Neural progenitor cell (in vitro differentiated cells): ENCODE results near the gene CCDC182. TPM values are rescaled to one million over a fixed set of nuclear protein-coding genes. Genes with fewer than 3 reads are reported as not detected.

Experiments used
- DNase-seq: peaks from one replicate; pipeline ENCODE4 v3.0.0-alpha.2; 2016; ENCODE audit warnings: low spot score
- H2AFZ ChIP-seq: fragments of 200-600 bp; sonication (generic); replicated peaks from 2 replicates; pipeline ENCODE4 v1.6.1; 2016; ENCODE audit warnings: antibody characterized with exemption
- H3F3A ChIP-seq: fragments of 200-600 bp; sonication (generic); 2 replicates; pipeline ENCODE4 v1.6.1; 2016; ENCODE audit warnings: antibody characterized with exemption, low read depth
- H3K27ac ChIP-seq: fragments of 200-600 bp; sonication (generic); 2 replicates; pipeline ENCODE4 v1.5.1; 2016; ENCODE audit warnings: mild to moderate bottlenecking
- H3K27me3 ChIP-seq: fragments of 200-600 bp; sonication (generic); 2 replicates; pipeline ENCODE4 v1.6.1; 2016; ENCODE audit warnings: mild to moderate bottlenecking, moderate library complexity
- H3K36me3 ChIP-seq: fragments of 200-600 bp; sonication (generic); 2 replicates; pipeline ENCODE4 v1.5.1; 2016
- H3K4me1 ChIP-seq: fragments of 200-600 bp; sonication (generic); 2 replicates; pipeline ENCODE4 v1.6.1; 2016; ENCODE audit warnings: mixed run types
- H3K4me2 ChIP-seq: fragments of 200-600 bp; sonication (generic); 2 replicates; pipeline ENCODE4 v1.6.1; 2016
- H3K4me3 ChIP-seq: fragments of 200-600 bp; sonication (generic); 2 replicates; pipeline ENCODE4 v1.5.1; 2016
- H3K79me2 ChIP-seq: fragments of 200-600 bp; sonication (generic); 2 replicates; pipeline ENCODE4 v1.6.1; 2016; ENCODE audit warnings: low read depth
- H3K9ac ChIP-seq: fragments of 200-600 bp; sonication (generic); 2 replicates; pipeline ENCODE4 v1.6.1; 2016
- H3K9me3 ChIP-seq: fragments of 200-600 bp; sonication (generic); 2 replicates; pipeline ENCODE4 v1.5.1; 2016; ENCODE audit warnings: low read depth
- H4K20me1 ChIP-seq: fragments of 200-600 bp; sonication (generic); 2 replicates; pipeline ENCODE4 v1.6.1; 2016; ENCODE audit warnings: low read depth
- H3K27ac Mint-ChIP-seq: 3 replicates; pipeline ENCODE4 v1.8.0; 2021; ENCODE audit warnings: mixed read lengths
- H3K27me3 Mint-ChIP-seq: 2 replicates; pipeline ENCODE4 v1.8.0; 2022; ENCODE audit warnings: low read depth, mild to moderate bottlenecking, inconsistent platforms, moderate library complexity, mixed read lengths; ENCODE audit not compliant: insufficient read depth
- H3K36me3 Mint-ChIP-seq: 3 replicates; pipeline ENCODE4 v1.8.0; 2021; ENCODE audit warnings: mixed read lengths
- H3K4me1 Mint-ChIP-seq: 3 replicates; pipeline ENCODE4 v1.8.0; 2021; ENCODE audit warnings: mixed read lengths
- H3K4me3 Mint-ChIP-seq: 3 replicates; pipeline ENCODE4 v1.8.0; 2021; ENCODE audit warnings: mild to moderate bottlenecking, moderate library complexity, mixed read lengths
- H3K9me3 Mint-ChIP-seq: 3 replicates; pipeline ENCODE4 v1.8.0; 2020; ENCODE audit warnings: mixed read lengths
- EZH2 ChIP-seq: fragments of 200-600 bp; sonication (generic); IDR thresholded peaks from 2 replicates; pipeline ENCODE4 v1.6.1; 2017; ENCODE audit warnings: antibody characterized with exemption, mild to moderate bottlenecking, moderate library complexity
- EZH2phosphoT487 ChIP-seq: fragments of 200-600 bp; sonication (generic); IDR thresholded peaks from 2 replicates; pipeline ENCODE4 v1.6.1; 2017; ENCODE audit warnings: antibody characterized with exemption
- total RNA-seq: library from RNA; depleted of rRNA; stranded (reverse); fragments of >200 nt; gene quantifications from 2 replicates; pipeline ENCODE4 v1.2.3, GENCODE V29; 2015; ENCODE audit warnings: low replicate concordance
- TF ChIP-seq, protein P1 (sequence below): fragments of 200-600 bp; sonication (generic); IDR thresholded peaks from 2 replicates; pipeline ENCODE4 v1.5.1; 2017; ENCODE audit warnings: antibody characterized with exemption, mild to moderate bottlenecking

CCDC182 gene
- total RNA-seq, 1 donor from 2014 or later = not detected

DNA sequence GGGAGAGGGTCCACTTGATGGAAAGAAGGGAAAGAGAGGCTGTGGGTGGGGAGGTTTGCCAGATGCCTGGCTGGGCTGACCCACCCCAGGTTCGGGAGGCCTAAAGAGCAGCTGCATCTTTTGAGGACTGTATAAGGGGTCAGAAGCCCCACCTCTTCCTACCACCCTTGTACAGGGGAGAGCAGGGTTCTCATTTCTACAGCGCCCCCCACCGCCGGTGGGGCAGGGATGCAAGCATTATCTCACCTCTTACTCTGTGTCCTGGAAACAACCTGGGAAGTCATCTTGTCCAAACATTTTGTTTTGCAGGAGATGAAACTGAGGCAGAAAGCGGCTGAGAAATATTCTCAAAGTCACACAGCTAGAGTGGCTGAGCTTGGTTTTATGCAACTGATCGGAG is 22.5 kb upstream of the CCDC182 start:
- peaks cover 19% of the 10 kb centered on the region for H3K27me3 Mint-ChIP-seq
- peak overlapping the region; percentile 31 for H3K27ac Mint-ChIP-seq
- Histone ChIP-seq H3K4me1 (peaks cover 14% of the 10 kb centered on the region), H3K9ac (no peak overlapping the region), H3K36me3 (no peaks in the 10 kb centered on the region), H3K27me3 (no peaks in the 10 kb centered on the region), H3K27ac (no peak overlapping the region), H3F3A (peaks cover 12% of the 10 kb centered on the region), H3K79me2 (no peaks in the 10 kb centered on the region), H2AFZ (no peak overlapping the region), H3K4me2 (no peak overlapping the region), H3K9me3 (no peaks in the 10 kb centered on the region), H3K4me3 (no peak overlapping the region), H4K20me1 (no peaks in the 10 kb centered on the region)
- peaks cover 5% of the 10 kb centered on the region for H3K9me3 Mint-ChIP-seq
- H3K4me1 Mint-ChIP-seq = peaks cover 35% of the 10 kb centered on the region
- no peak for DNase-seq
- TF ChIP-seq, protein P1, sequence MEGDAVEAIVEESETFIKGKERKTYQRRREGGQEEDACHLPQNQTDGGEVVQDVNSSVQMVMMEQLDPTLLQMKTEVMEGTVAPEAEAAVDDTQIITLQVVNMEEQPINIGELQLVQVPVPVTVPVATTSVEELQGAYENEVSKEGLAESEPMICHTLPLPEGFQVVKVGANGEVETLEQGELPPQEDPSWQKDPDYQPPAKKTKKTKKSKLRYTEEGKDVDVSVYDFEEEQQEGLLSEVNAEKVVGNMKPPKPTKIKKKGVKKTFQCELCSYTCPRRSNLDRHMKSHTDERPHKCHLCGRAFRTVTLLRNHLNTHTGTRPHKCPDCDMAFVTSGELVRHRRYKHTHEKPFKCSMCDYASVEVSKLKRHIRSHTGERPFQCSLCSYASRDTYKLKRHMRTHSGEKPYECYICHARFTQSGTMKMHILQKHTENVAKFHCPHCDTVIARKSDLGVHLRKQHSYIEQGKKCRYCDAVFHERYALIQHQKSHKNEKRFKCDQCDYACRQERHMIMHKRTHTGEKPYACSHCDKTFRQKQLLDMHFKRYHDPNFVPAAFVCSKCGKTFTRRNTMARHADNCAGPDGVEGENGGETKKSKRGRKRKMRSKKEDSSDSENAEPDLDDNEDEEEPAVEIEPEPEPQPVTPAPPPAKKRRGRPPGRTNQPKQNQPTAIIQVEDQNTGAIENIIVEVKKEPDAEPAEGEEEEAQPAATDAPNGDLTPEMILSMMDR = peak; percentile 41
- no peak for TF ChIP-seq EZH2
- peak overlapping the region; percentile 13 for H3K4me3 Mint-ChIP-seq
- H3K36me3 Mint-ChIP-seq = no peaks in the 10 kb centered on the region

DNA sequence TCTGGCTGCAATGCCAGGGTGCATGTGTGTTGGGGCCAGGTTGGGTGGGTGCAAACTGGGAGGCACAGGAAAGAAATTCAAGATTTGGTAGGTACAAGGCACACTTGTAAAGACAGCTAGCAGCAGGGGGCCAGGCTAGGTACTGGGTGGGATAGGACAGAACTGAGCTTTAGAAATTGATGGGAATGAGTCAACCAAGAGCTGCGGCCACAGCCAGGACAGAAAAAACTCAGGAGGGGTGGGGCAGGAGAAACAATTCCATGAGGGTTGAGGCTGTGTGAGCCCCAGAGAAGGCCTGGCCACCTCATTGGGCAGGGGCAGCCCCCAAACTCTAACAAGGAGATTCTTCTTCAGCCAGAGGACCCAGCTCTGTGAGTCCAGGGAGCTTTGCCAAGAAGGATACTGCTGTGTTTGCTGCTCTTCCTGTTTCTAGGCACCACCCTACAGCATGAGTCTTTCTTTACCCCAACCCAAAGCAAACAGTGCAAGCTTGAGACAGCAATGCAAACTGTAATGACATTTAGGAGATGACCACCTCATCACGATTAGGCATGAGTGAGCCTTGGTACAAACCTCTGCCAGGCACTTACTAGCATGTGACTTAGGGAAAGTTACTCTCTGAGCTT is 21.3 kb upstream of the CCDC182 start:
- no peak overlapping the region for H3K9ac ChIP-seq
- Mint-ChIP-seq H3K27ac (no peak overlapping the region), H3K27me3 (peaks cover 16% of the 10 kb centered on the region), H3K36me3 (no peaks in the 10 kb centered on the region), H3K9me3 (peaks cover 3% of the 10 kb centered on the region), H3K4me3 (no peak overlapping the region), H3K4me1 (peaks cover 43% of the 10 kb centered on the region)
- no peak overlapping the region for H2AFZ ChIP-seq
- H3F3A ChIP-seq = peaks cover 24% of the 10 kb centered on the region
- H3K27ac ChIP-seq = no peak overlapping the region
- no peaks in the 10 kb centered on the region for H3K79me2 ChIP-seq
- TF ChIP-seq, protein P1 = no peak
- TF ChIP-seq EZH2 (no peak), EZH2phosphoT487 (no peak)
- no peak overlapping the region for H3K4me2 ChIP-seq
- no peaks in the 10 kb centered on the region for H4K20me1 ChIP-seq
- peaks cover 25% of the 10 kb centered on the region for H3K4me1 ChIP-seq
- no peaks in the 10 kb centered on the region for H3K9me3 ChIP-seq
- H3K27me3 ChIP-seq = no peaks in the 10 kb centered on the region
- H3K4me3 ChIP-seq = no peak overlapping the region
- DNase-seq = no peak
- H3K36me3 ChIP-seq = no peaks in the 10 kb centered on the region

DNA sequence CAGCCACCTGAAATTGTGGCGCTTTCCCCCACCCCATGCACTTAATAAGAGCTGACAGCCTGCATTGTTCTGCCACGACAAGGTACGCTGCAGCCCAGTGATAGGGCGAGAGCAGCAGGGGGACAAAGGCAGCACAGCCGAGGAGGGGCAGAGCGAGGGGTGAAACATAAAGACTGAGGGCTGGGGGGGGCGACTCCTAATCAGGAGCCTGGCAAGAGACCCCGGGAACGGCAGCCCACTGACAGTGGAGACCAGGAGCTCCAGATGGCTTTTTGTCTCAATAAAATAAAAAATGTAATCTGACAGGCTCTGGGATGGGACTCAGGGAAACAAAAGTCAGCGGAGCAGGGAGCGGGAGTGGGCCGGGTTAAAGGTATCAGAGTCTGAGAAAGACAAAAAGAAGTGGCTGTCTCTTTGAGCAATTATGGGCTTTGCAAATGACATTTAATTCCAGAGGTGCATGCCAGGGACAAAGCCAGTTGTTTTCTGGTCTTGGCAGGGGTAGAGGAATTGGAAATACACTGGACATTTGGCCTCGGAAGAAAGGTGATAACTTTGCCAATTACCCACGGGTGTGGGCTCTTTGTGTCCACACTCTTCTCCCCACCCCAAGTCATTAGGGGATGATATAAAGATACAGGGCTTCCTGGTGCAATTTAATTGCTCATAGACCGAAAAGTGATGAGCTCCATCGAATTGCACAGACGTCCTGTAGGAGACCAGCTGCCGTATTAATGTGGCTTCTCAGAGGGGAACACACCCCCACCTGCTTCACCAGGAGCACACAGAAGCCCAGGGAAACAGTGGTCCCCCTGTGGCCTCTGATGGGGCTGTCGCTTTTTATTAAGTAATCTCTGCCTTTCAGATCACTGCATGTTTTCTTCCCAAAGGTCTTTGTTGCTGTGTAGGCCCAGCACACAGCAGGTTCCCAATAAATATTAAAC is 17.6 kb upstream of the CCDC182 start:
- Histone ChIP-seq H3K4me3 (peak overlapping the region; percentile 34), H3K27ac (peak overlapping the region; percentile 41), H2AFZ (no peak overlapping the region), H3K4me1 (peaks cover 32% of the 10 kb centered on the region), H3K27me3 (no peaks in the 10 kb centered on the region), H3K79me2 (no peaks in the 10 kb centered on the region), H4K20me1 (no peaks in the 10 kb centered on the region), H3K9me3 (no peaks in the 10 kb centered on the region), H3K36me3 (no peaks in the 10 kb centered on the region), H3F3A (peaks cover 38% of the 10 kb centered on the region), H3K4me2 (peak overlapping the region; percentile 78), H3K9ac (no peak overlapping the region)
- peaks cover 16% of the 10 kb centered on the region for H3K27me3 Mint-ChIP-seq
- peak; percentile 88 for DNase-seq
- H3K4me3 Mint-ChIP-seq = peak overlapping the region; percentile 78
- H3K36me3 Mint-ChIP-seq = no peaks in the 10 kb centered on the region
- TF ChIP-seq EZH2 (no peak), EZH2phosphoT487 (no peak)
- TF ChIP-seq, protein P1 = no peak
- peaks cover 54% of the 10 kb centered on the region for H3K4me1 Mint-ChIP-seq
- peak overlapping the region; percentile 61 for H3K27ac Mint-ChIP-seq
- H3K9me3 Mint-ChIP-seq = peaks cover 3% of the 10 kb centered on the region
